ENCODE data around the gene PPP1R9B. TPM values are rescaled to one million over a fixed set of nuclear protein-coding genes. Genes with fewer than 3 reads are reported as not detected.

The PPP1R9B gene
- total and polyA plus RNA-seq, 2 donors (not counting 1 experiment from before 2014, with no cell fraction given): 80.7 to 220 TPM

DNA sequence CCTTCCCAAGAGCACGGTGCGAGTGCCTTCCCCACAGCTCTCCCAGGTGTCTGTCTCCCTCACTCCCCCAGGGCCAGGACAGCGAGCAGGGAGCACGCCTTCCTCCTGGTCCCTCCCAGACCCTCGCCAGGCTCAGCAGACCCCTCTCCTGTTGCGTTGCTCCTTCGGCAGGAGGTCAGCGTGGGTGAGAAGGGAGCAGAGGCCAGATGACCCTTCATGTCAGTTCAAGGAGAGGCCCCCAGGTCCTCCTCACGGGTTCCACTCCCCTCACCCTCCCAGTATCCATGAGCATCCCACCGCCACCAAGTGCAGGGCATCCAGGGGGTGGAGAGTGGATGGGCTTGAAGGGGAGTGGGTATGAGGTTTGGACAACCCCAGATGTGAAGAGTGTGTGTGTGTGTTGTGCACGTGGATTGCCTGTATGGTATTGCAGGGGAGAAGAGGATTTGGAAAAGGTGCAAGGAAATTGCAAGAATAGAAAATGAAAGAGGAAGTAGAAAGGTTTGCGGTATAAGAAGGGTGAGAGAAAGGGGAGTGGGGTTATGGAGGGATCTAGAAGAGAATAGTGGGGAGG is 33.0 kb upstream of the PPP1R9B start:
- DNase-seq (peak; percentile 54), ATAC-seq (ENCODE audit: low read depth) (peak; percentile 67)
- ChIA-PET CTCF (interaction anchor here (1.0 to 3.3 kb wide), 2 partner anchors 10 to 14 kb away, joined by 3 to 10 read pairs; no protein-coding TSS in a partner anchor), POLR2A (no interaction called here)
- Mint-ChIP-seq H3K4me3 (peak overlapping the region; percentile 56), H3K9me3 (ENCODE audit: insufficient read depth) (no peaks in the 10 kb centered on the region), H3K27me3 (no peaks in the 10 kb centered on the region), H3K27ac (peak overlapping the region; percentile 42), H3K4me1 (peaks cover 44% of the 10 kb centered on the region)
- Histone ChIP-seq H4K20me1 (ENCODE audit: control insufficient read depth, insufficient read depth, low read length, poor library complexity, severe bottlenecking) (no peaks in the 10 kb centered on the region), H3K9ac (ENCODE audit: low read length) (peak overlapping the region; percentile 4), H2AFZ (ENCODE audit: insufficient read depth, low read depth, low read length, poor library complexity, severe bottlenecking) (peak overlapping the region; percentile 4), H3K9me3 (ENCODE audit: control extremely low read depth in 1 of 3, control insufficient read depth in 2 of 3, insufficient read depth in 1 of 3, low read length in 2 of 3) (peaks cover 0 to 5% (median 0%) of the 10 kb centered on the region in 3 donors), H3K4me3 (ENCODE audit: control extremely low read depth in 1 of 5, extremely low read depth in 1 of 5, insufficient read depth in 1 of 5, low read depth in 2 of 5, low read length in 4 of 5) (peak overlapping the region in 2 of 5 experiments; percentile 0 to 16), H3K4me1 (ENCODE audit: control insufficient read depth in 2 of 2, insufficient read depth in 2 of 2, low read length in 2 of 2) (peaks cover 27 to 34% of the 10 kb centered on the region in 2 donors), H3K79me2 (ENCODE audit: control insufficient read depth, insufficient read depth, low read length) (no peaks in the 10 kb centered on the region), H3K27me3 (replicated peaks in 1 of 4; ENCODE audit: control extremely low read depth in 1 of 4, control insufficient read depth in 3 of 4, insufficient read depth in 4 of 4, low read length in 3 of 4) (no peaks in the 10 kb centered on the region), H3K36me3 (replicated peaks in 1 of 2; ENCODE audit: control extremely low read depth in 1 of 2, control insufficient read depth in 1 of 2, extremely low read depth in 1 of 2, insufficient read depth in 2 of 2, low read length in 1 of 2) (no peaks in the 10 kb centered on the region), H3K27ac (ENCODE audit: low read length in 2 of 2) (no peak overlapping the region), H3K4me2 (replicated peaks; ENCODE audit: low read depth, low read length, poor library complexity, severe bottlenecking) (peak overlapping the region; percentile 67)
- intact Hi-C loops (cut with micrococcal nuclease): no loop called here
- WGBS (ENCODE audit: insufficient coverage): 53% methylated on average over 8 of the region's 12 CpGs
- no peak for TF ChIP-seq CTCF (IDR thresholded peaks at IDR 0.05)
- TF ChIP-seq EZH2 (IDR thresholded peaks at IDR 0.05; ENCODE audit: borderline replicate concordance, insufficient read depth, low read depth, low read length, poor library complexity, severe bottlenecking): no peak

- H3K36me3 ChIP-seq (replicated peaks in 1 of 2; ENCODE audit: control extremely low read depth in 1 of 2, control insufficient read depth in 1 of 2, extremely low read depth in 1 of 2, insufficient read depth in 2 of 2, low read length in 1 of 2): no peaks in the 10 kb centered on the region
- H3K27ac ChIP-seq (ENCODE audit: low read length in 2 of 2): no peak overlapping the region
- ATAC-seq (ENCODE audit: low read depth) (no peak), DNase-seq (no peak)
- H3K79me2 ChIP-seq (ENCODE audit: control insufficient read depth, insufficient read depth, low read length): no peaks in the 10 kb centered on the region
- no peak overlapping the region for H3K4me3 ChIP-seq (ENCODE audit: control extremely low read depth in 1 of 5, extremely low read depth in 1 of 5, insufficient read depth in 1 of 5, low read depth in 2 of 5, low read length in 4 of 5)
- no peak overlapping the region for H2AFZ ChIP-seq (ENCODE audit: insufficient read depth, low read depth, low read length, poor library complexity, severe bottlenecking)
- peaks cover 30 to 40% of the 10 kb centered on the region in 2 donors for H3K4me1 ChIP-seq (ENCODE audit: control insufficient read depth in 2 of 2, insufficient read depth in 2 of 2, low read length in 2 of 2)
- H3K27me3 ChIP-seq (replicated peaks in 1 of 4; ENCODE audit: control extremely low read depth in 1 of 4, control insufficient read depth in 3 of 4, insufficient read depth in 4 of 4, low read length in 3 of 4): no peaks in the 10 kb centered on the region
- no peaks in the 10 kb centered on the region for H3K9me3 Mint-ChIP-seq (ENCODE audit: insufficient read depth)
- intact Hi-C loops (cut with micrococcal nuclease): no loop called here
- 86% methylated on average over 12 of the region's 18 CpGs for WGBS (ENCODE audit: insufficient coverage)
- CTCF ChIA-PET: interaction anchor here (0.8 to 3.3 kb wide), 3 partner anchors 9 to 17 kb away, joined by 3 to 10 read pairs (median 4); no protein-coding TSS in a partner anchor
- H3K4me2 ChIP-seq (replicated peaks; ENCODE audit: low read depth, low read length, poor library complexity, severe bottlenecking): peak overlapping the region; percentile 67
- no peaks in the 10 kb centered on the region for H3K27me3 Mint-ChIP-seq
- POLR2A ChIA-PET: no interaction called here
- H3K9me3 ChIP-seq (ENCODE audit: control extremely low read depth in 1 of 3, control insufficient read depth in 2 of 3, insufficient read depth in 1 of 3, low read length in 2 of 3): peaks cover 0 to 5% (median 0%) of the 10 kb centered on the region in 3 donors
- no peak overlapping the region for H3K9ac ChIP-seq (ENCODE audit: low read length)
- H3K4me3 Mint-ChIP-seq: peak overlapping the region; percentile 44
- peak overlapping the region; percentile 32 for H3K27ac Mint-ChIP-seq
- peaks cover 49% of the 10 kb centered on the region for H3K4me1 Mint-ChIP-seq
- TF ChIP-seq EZH2 (IDR thresholded peaks at IDR 0.05; ENCODE audit: borderline replicate concordance, insufficient read depth, low read depth, low read length, poor library complexity, severe bottlenecking) (no peak), CTCF (IDR thresholded peaks at IDR 0.05) (no peak)
- no peaks in the 10 kb centered on the region for H4K20me1 ChIP-seq (ENCODE audit: control insufficient read depth, insufficient read depth, low read length, poor library complexity, severe bottlenecking)
These were observed 32.4 kb upstream of the PPP1R9B start for GRCh38 chr17:50182783-50183420.
